Karpas-422 (cell line): ENCODE measurements around the gene CHPF. TPM values are rescaled to one million over a fixed set of nuclear protein-coding genes. Genes with fewer than 3 reads are reported as not detected.

Experiments used
- DNase-seq: peaks from one replicate; pipeline ENCODE4 v3.0.0-alpha.2; 2015
- H2AFZ ChIP-seq: fragments of 200-600 bp; sonication (generic); 2 replicates; pipeline ENCODE4 v1.6.1; 2014; ENCODE audit warnings: antibody characterized with exemption, low read length, mixed read lengths
- H3K27ac ChIP-seq: fragments of 200-600 bp; sonication (generic); 2 replicates; pipeline ENCODE4 v1.5.1; 2014; ENCODE audit warnings: mild to moderate bottlenecking, low read length, moderate library complexity
- H3K27me3 ChIP-seq: fragments of 200-600 bp; sonication (generic); 2 replicates; pipeline ENCODE4 v1.6.1; 2014; ENCODE audit warnings: low read length, mixed read lengths
- H3K36me3 ChIP-seq: fragments of 200-600 bp; sonication (generic); 2 replicates; pipeline ENCODE4 v1.6.1; 2014; ENCODE audit warnings: low read length, mixed read lengths; ENCODE audit not compliant: insufficient read depth
- H3K4me1 ChIP-seq: fragments of 200-600 bp; sonication (generic); 2 replicates; pipeline ENCODE4 v1.6.1; 2014; ENCODE audit warnings: mild to moderate bottlenecking, low read length, mixed read lengths
- H3K4me2 ChIP-seq: fragments of 200-600 bp; sonication (generic); 2 replicates; pipeline ENCODE4 v1.6.1; 2014; ENCODE audit warnings: low read length, low read depth, mild to moderate bottlenecking; ENCODE audit not compliant: poor library complexity, severe bottlenecking
- H3K4me3 ChIP-seq: fragments of 200-600 bp; sonication (generic); 2 replicates; pipeline ENCODE4 v1.5.1; 2014; ENCODE audit warnings: mild to moderate bottlenecking, antibody characterized with exemption, low read length, mixed read lengths
- H3K79me2 ChIP-seq: fragments of 200-600 bp; sonication (generic); 2 replicates; pipeline ENCODE4 v1.6.1; 2014; ENCODE audit warnings: mild to moderate bottlenecking, low read length, mixed read lengths
- H3K9ac ChIP-seq: fragments of 200-600 bp; sonication (generic); 2 replicates; pipeline ENCODE4 v1.6.0; 2014; ENCODE audit warnings: low read length
- H3K9me2 ChIP-seq: fragments of 200-600 bp; sonication (generic), shearing (Covaris generic); replicated peaks from 2 replicates; pipeline ENCODE4 v1.6.0; 2014; ENCODE audit warnings: mild to moderate bottlenecking, low read length, moderate library complexity; ENCODE audit not compliant: insufficient read depth
- H3K9me3 ChIP-seq: fragments of 300-700, 200-600 bp; sonication (generic); 2 replicates; pipeline ENCODE4 v1.6.1; 2014; ENCODE audit warnings: low read length, mixed read lengths
- H4K20me1 ChIP-seq: fragments of 200-600 bp; sonication (generic); 2 replicates; pipeline ENCODE4 v1.6.1; 2014; ENCODE audit warnings: mild to moderate bottlenecking, antibody characterized with exemption, low read length, low read depth; ENCODE audit not compliant: insufficient read depth
- total RNA-seq: library from RNA; depleted of rRNA; stranded (reverse); fragments of >200 nt; shearing (Covaris generic); gene quantifications from 2 replicates; pipeline ENCODE4 v1.2.3, GENCODE V29; 2014; ENCODE audit warnings: low replicate concordance

CHPF gene
- total RNA-seq, 1 experiment from 2014 or later, result 25.5 TPM

- H3K4me2 ChIP-seq, result no peak overlapping the region
- H3K27ac ChIP-seq, result no peak overlapping the region
- no peaks in the 10 kb centered on the region for H3K9me3 ChIP-seq
- H3K4me1 ChIP-seq, result no peaks in the 10 kb centered on the region
- no peak overlapping the region for H3K4me3 ChIP-seq
- H3K9ac ChIP-seq, result no peak overlapping the region
- no peaks in the 10 kb centered on the region for H4K20me1 ChIP-seq
- H3K36me3 ChIP-seq, result no peaks in the 10 kb centered on the region
- H3K9me2 ChIP-seq, result no peaks in the 10 kb centered on the region
- H3K79me2 ChIP-seq, result no peaks in the 10 kb centered on the region
- DNase-seq, result no peak
- H3K27me3 ChIP-seq, result no peaks in the 10 kb centered on the region
- no peak overlapping the region for H2AFZ ChIP-seq
These were observed 18.7 kb upstream of the CHPF start for GRCh38 chr2:219562049-219563020.

GRCh38 chr2:219561179-219562048 lies 17.8 kb upstream of the CHPF start:
- no peaks in the 10 kb centered on the region for H4K20me1 ChIP-seq
- H3K4me1 ChIP-seq, result no peaks in the 10 kb centered on the region
- no peak overlapping the region for H3K4me3 ChIP-seq
- H3K9me2 ChIP-seq, result no peaks in the 10 kb centered on the region
- no peaks in the 10 kb centered on the region for H3K9me3 ChIP-seq
- no peaks in the 10 kb centered on the region for H3K79me2 ChIP-seq
- no peak overlapping the region for H2AFZ ChIP-seq
- DNase-seq, result no peak
- H3K4me2 ChIP-seq, result no peak overlapping the region
- no peaks in the 10 kb centered on the region for H3K36me3 ChIP-seq
- H3K9ac ChIP-seq, result no peak overlapping the region
- no peak overlapping the region for H3K27ac ChIP-seq
- H3K27me3 ChIP-seq, result no peaks in the 10 kb centered on the region

GRCh38 chr2:219560893-219561178 lies 17.2 kb upstream of the CHPF start:
- Histone ChIP-seq H3K27ac (no peak overlapping the region), H3K9me3 (no peaks in the 10 kb centered on the region), H3K4me1 (no peaks in the 10 kb centered on the region), H2AFZ (no peak overlapping the region), H3K4me3 (no peak overlapping the region), H3K9ac (no peak overlapping the region), H3K27me3 (no peaks in the 10 kb centered on the region), H3K79me2 (no peaks in the 10 kb centered on the region), H4K20me1 (no peaks in the 10 kb centered on the region), H3K4me2 (no peak overlapping the region), H3K36me3 (no peaks in the 10 kb centered on the region), H3K9me2 (no peaks in the 10 kb centered on the region)
- DNase-seq, result no peak

- H3K4me1 ChIP-seq, result no peaks in the 10 kb centered on the region
- H3K9ac ChIP-seq, result no peak overlapping the region
- peak overlapping the region; percentile 50; the same call in 1 of the 2 replicates for H2AFZ ChIP-seq
- H3K27ac ChIP-seq, result no peak overlapping the region
- peak; percentile 60 for DNase-seq
- H3K9me2 ChIP-seq, result no peaks in the 10 kb centered on the region
- H3K4me3 ChIP-seq, result no peak overlapping the region
- no peaks in the 10 kb centered on the region for H3K36me3 ChIP-seq
- H3K4me2 ChIP-seq, result no peak overlapping the region
- no peaks in the 10 kb centered on the region for H4K20me1 ChIP-seq
- H3K9me3 ChIP-seq, result no peaks in the 10 kb centered on the region
- no peaks in the 10 kb centered on the region for H3K79me2 ChIP-seq
- no peaks in the 10 kb centered on the region for H3K27me3 ChIP-seq
These were observed 16.7 kb upstream of the CHPF start for GRCh38 chr2:219560037-219560892.

GRCh38 chr2:219559156-219559915 lies 15.7 kb upstream of the CHPF start:
- no peak overlapping the region for H2AFZ ChIP-seq
- no peaks in the 10 kb centered on the region for H3K27me3 ChIP-seq
- H3K9ac ChIP-seq, result no peak overlapping the region
- no peaks in the 10 kb centered on the region for H3K9me3 ChIP-seq
- no peak for DNase-seq
- no peak overlapping the region for H3K27ac ChIP-seq
- H3K4me1 ChIP-seq, result no peaks in the 10 kb centered on the region
- no peaks in the 10 kb centered on the region for H3K9me2 ChIP-seq
- no peak overlapping the region for H3K4me2 ChIP-seq
- H4K20me1 ChIP-seq, result no peaks in the 10 kb centered on the region
- H3K79me2 ChIP-seq, result no peaks in the 10 kb centered on the region
- no peak overlapping the region for H3K4me3 ChIP-seq
- H3K36me3 ChIP-seq, result no peaks in the 10 kb centered on the region

- no peaks in the 10 kb centered on the region for H3K9me2 ChIP-seq
- no peaks in the 10 kb centered on the region for H3K36me3 ChIP-seq
- H3K9me3 ChIP-seq, result no peaks in the 10 kb centered on the region
- no peaks in the 10 kb centered on the region for H3K27me3 ChIP-seq
- H3K4me2 ChIP-seq, result no peak overlapping the region
- no peak overlapping the region for H2AFZ ChIP-seq
- H4K20me1 ChIP-seq, result no peaks in the 10 kb centered on the region
- DNase-seq, result no peak
- H3K27ac ChIP-seq, result no peak overlapping the region
- no peaks in the 10 kb centered on the region for H3K79me2 ChIP-seq
- no peaks in the 10 kb centered on the region for H3K4me1 ChIP-seq
- H3K9ac ChIP-seq, result no peak overlapping the region
- H3K4me3 ChIP-seq, result no peak overlapping the region
These were observed 14.5 kb upstream of the CHPF start for GRCh38 chr2:219557791-219558785.

- H3K27me3 ChIP-seq, result no peaks in the 10 kb centered on the region
These were observed 13.7 kb upstream of the CHPF start for GRCh38 chr2:219557320-219557719.

More at GRCh38 chr2:219557320-219557719, 13.7 kb upstream of the CHPF start:
- no peaks in the 10 kb centered on the region for H3K9me2 ChIP-seq
- H3K4me1 ChIP-seq, result no peaks in the 10 kb centered on the region
- no peak overlapping the region for H3K4me3 ChIP-seq
- no peak overlapping the region for H3K4me2 ChIP-seq
- DNase-seq, result no peak
- H3K79me2 ChIP-seq, result no peaks in the 10 kb centered on the region
- H4K20me1 ChIP-seq, result no peaks in the 10 kb centered on the region
- no peak overlapping the region for H3K27ac ChIP-seq
- no peak overlapping the region for H2AFZ ChIP-seq
- H3K9ac ChIP-seq, result no peak overlapping the region
- no peaks in the 10 kb centered on the region for H3K36me3 ChIP-seq
- no peaks in the 10 kb centered on the region for H3K9me3 ChIP-seq
